Measurements from ENCODE around the gene CDKN2AIP.
"Not testable (repeated sequence)": the region's sequence is repeated elsewhere in the genome, so short reads cannot be mapped to it uniquely, and the experiment has no call there.

The CDKN2AIP gene

DNA sequence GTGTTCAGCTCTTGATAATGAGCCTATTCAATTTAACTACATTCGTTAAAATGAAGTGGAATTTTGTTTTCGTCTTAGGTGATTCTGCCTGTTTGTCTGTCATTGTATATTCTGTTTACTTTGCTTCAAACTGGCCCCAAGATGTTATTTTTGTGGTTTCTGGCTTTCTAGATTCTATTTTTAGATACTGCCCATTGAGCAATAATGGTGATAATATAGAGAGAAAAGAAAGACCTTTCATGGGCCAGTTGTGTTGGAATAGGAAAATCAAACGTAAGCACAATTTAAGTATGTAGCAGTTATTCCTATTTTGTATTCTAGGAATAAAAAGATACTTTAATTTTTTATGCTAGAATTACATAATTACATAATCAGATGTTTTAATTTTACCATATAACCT lies 4.0 kb downstream of the CDKN2AIP start:
- no peak for DNase-seq (ENCODE audit: low read depth, low spot score)

DNA sequence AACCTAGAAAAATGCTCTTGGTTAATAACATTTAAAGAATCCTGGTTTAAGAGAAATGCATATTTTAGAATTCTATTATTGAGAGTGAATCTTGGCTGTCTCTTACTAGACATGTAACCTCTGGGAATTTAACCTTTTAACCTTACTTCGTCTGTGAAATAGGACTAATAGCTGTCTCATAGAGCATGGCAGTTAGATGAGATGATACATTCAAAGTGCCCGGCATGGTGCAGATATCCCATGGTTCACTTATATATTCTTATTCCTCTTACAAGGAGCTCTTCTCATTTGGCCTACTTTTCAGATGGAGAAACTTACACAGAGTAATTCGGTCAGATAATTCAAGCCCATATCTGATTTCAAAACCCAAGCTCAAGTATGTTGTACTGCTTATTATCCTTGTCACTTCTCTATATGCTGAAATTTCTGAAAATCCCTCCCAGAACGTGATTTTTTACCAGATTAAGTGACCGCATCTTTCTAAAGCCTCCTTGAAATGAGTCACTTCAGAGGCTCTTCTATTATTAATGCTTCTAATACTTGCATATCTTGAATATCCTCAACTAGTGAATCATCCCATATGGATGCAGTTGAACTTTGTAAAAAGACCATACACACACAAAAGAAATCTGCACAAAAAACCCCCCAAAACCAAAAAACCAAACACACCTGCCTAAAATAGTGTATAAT lies 4.9 kb downstream of the CDKN2AIP start:
- DNase-seq (ENCODE audit: low read depth, low spot score): no peak

DNA sequence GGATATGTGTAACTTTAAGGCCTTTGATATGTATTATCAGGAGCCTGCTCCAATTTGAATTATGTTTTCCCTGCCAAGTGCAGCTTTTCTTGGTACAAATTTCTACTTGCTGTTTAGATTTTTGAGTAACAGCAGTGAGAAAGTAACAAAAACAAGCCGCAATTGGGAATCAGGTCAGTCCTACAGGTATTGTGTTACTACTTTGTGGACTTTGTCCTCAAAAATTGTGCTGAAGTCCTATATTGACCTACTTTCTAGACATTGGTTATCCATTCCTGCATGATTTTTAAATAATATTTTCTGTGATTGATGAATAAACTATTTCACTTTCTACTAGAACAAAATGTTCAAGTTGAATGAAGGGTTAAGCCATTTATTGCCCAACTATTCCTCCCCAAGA lies 5.7 kb downstream of the CDKN2AIP start:
- no peak for DNase-seq (ENCODE audit: low read depth, low spot score)

- DNase-seq (ENCODE audit: low read depth, low spot score): no peak
These were observed 11.2 kb downstream of the CDKN2AIP start for GRCh38 chr4:183455431-183456195.

- DNase-seq (ENCODE audit: low read depth, low spot score): no peak
These were observed 13.6 kb downstream of the CDKN2AIP start for GRCh38 chr4:183458005-183458404.

GRCh38 chr4:183463903-183464619 lies 19.6 kb downstream of the CDKN2AIP start:
- DNase-seq (ENCODE audit: low read depth, low spot score): not testable (repeated sequence)

DNA sequence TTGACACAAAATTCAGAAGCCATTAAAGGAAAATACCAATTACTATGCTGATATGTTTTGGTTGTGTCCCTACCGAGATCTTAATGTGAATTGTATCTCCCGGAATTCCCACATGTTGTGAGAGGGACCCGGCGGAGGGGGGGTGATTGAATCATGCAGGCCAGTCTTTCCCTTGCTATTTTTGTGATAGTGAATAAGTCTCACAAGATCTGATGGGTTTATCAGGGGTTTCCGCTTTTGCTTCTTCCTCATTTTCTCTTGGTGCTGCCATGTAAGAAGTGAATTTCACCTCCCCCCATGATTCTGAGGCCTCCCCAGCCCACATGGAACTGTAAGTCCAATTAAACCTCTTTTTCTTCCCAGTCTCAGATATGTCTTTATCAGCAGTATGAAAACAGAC lies 21.4 kb downstream of the CDKN2AIP start:
- not testable (repeated sequence) for DNase-seq (ENCODE audit: low read depth, low spot score)

DNA sequence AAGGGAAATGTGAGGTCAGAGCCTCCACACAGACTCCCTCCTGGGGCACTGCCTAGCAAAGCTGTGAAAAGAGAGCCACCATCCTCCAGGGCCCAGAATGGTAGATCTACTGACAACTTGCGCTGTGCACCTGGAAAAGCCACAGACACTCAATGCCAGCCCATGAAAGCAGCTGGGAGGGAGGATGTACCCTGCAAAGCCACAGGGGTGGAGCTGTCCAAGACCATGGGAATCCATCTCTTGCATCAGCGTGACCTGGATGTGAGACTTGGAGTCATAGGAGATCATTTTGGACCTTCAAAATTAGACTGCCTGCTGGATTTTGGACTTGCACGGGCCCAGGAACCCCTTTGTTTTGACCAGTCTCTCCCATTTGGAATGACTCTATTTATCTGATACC lies 22.8 kb downstream of the CDKN2AIP start:
- no peak for DNase-seq (ENCODE audit: low read depth, low spot score)

DNA sequence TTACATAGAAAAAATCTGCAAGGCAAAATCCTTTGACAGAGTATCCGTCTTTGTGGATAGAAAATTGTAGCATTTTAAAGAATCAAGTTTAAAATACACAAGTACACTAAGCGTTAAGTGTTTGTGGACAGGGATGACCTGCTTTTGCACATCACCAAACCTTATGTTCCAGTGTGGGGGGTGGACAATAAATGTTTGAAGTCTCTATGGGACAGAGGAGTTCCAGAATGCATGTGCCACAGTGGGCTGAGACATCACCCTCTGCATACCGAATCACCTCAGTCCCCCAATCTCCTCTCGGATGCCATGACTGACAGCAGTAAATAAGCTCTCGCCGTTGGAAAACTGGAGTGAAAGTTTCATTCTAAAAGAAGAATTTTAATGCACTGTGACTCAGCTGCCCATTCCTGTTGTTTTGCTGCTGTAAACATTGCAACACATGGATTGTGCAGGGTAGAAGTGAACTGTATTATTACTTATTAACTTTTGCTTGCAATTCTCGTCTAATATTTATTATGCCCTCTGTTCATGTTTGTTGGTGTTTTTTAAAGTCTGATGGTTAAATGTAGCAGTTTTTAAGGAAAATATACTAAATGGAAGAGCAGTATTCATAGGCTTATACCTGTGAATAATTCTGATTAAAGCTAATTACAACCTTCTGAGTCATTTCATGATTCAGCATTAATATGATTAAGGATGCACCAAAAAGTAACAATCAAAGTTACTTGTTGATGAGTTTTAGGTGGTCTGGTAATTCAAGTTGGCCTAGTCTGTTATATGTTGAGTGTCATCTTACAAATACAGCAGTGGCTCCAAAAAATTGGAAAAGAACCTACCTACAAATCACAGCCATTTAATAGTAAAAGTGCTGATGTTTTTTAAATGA lies 24.0 kb downstream of the CDKN2AIP start:
- no peak for DNase-seq (ENCODE audit: low read depth, low spot score)

DNA sequence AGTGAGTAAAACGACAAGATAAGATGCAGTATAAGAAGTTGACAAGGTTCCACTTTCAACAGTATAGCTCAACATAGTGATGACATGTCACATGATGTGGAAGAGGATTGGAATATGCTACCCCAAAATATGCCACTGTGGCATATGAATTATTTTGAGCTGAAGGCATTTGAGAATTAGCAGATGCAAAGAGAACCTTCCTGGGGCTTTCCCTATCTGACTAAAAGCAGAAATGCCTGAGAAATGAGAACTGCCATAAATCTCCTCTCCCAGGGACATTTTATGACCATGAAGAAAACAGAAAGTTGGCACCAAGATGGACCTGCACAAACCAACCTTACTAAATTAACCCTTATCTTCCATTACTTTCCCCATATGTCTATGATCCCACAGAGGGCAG lies 24.8 kb downstream of the CDKN2AIP start:
- DNase-seq (ENCODE audit: low read depth, low spot score): no peak

DNA sequence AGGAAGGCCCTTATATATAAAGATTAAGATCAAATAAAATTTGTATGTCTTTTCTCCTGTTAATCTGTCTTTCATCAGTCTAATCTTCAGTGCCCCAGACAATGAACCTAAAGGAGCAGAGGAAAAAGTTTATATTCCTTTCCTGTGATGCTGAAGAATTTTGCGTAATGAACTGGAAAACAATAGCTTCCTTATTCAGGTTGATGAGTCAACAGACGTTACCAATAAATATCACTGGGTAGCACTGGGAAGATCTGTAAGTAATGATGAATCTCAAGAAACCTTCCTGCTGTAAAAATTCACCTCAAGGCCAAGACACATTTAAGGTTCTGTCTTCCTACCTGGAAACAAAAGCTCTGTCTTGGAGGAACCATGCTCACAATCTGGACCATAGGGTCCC lies 25.5 kb downstream of the CDKN2AIP start:
- no peak for DNase-seq (ENCODE audit: low read depth, low spot score)

DNA sequence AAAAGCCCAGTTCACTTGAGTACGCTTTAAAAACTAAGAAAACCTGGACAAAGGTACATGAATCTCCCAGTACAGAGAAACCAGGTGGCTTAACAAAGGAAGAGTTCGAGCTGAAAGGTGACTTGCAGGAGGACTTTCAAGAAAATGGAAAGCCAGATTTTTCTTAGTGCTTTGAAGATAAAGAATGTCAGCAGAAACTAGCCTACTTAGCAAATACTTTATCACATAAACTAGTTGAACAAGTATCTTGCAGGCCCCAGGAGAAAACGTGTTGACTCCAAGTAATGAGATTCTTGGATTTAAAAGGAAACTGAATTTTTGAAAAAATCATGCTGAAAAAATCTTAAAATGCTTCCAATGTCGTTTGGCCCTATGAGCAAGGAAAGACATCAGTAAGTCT lies 26.4 kb downstream of the CDKN2AIP start:
- no peak for DNase-seq (ENCODE audit: low read depth, low spot score)

DNA sequence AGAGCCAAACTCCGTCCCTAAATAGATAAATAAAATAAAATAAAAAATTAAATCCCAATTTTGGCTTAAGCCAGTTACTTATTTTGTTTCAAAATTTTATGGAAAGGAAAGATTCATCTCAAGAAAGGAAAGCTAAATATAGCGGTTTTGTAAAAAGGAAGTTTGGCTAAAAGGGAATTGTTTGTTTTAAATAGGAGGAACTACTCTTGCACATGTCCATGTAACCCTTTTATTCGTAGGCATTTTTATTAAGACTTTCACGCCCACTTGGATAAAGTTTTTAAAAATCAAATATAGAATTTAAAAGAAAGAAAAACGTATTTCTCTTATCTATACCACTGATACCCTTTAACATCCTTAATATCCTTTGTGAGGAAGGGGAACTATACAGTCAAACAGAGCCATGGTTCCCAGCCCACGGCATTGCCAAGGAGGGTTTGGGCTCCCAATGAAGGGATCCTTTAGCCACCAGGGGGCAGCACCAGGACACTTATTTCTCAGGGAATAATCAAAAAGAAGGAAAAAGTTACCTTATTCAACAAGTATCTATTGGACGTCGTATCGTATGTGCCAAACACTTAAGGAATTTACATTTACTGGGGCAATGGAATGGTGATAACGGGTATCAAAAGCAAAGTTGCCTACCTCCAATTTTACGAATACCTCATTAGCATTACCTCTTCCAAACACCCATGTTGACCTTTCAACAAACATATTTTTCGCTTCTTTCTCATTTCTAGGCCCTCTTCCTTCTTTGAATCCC lies 27.7 kb downstream of the CDKN2AIP start:
- DNase-seq (ENCODE audit: low read depth, low spot score): peak; percentile 67

- no peak for DNase-seq (ENCODE audit: low read depth, low spot score)
These were observed 33.7 kb downstream of the CDKN2AIP start for GRCh38 chr4:183478123-183478522.

DNA sequence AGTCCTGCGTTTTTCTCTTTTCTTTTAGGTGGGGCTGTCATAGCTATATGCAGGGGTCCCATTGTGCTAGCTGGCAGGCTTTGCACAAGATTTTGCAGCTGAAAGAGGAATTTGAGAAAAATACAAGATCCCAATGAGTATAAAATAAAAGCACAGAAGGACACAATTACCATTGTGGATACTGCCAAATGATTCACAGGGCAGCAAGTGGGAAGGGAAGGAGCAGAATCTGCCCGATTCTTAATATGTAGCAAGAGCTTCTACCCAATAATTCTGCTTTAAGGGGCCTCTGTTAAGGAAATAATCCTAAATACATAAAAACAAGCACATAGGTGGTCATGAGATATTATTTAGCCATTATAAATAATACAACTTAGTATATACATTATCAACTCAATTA lies 34.5 kb downstream of the CDKN2AIP start:
- DNase-seq (ENCODE audit: low read depth, low spot score): no peak

DNA sequence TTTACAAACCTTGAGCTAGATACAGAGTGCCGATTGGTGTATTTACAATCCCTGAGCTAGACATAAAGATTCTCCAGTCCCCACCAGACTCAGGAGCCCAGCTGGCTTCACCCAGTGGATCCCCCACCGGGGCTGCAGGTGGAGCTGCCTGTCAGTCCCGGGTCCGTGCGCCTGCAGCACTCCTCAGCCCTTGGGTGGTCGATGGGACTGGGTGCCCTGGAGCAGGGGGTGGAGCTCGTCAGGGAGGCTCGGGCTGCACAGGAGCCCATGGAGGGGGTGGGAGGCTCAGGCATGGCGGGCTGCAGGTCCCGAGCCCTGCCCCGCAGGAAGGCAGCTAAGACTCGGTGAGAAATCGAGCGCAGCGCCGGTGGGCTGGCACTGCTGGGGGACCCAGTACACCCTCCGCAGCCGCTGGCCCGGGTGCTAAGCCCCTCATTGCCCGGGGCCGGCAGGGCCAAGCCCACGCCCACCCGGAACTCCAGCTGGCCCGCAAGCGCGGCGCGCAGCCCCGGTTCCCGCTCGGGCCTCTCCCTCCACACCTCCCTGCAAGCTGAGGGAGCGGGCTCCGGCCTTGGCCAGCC lies 38.2 kb downstream of the CDKN2AIP start:
- not testable (repeated sequence) for DNase-seq (ENCODE audit: low read depth, low spot score)

DNA sequence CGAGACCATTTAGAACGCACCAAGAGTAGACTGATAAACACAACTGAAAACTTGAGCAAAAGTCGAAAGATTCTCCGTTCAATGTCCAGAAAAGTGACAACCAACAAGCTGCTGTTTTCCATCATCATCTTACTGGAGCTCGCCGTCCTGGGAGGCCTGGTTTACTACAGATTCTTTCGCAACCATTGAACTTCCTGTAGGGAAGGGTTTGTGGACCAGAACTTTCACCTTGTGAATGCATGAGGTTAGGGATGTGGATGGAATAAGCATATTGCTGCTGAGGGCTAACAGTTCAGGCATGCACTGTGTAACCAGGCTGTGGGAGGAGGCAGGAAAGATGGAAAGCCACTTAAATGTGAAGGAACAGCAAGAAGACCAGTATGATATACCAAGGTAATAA lies 39.6 kb downstream of the CDKN2AIP start:
- DNase-seq (ENCODE audit: low read depth, low spot score): no peak

GRCh38 chr4:183485411-183486160 lies 41.1 kb downstream of the CDKN2AIP start:
- no peak for DNase-seq (ENCODE audit: low read depth, low spot score)

DNA sequence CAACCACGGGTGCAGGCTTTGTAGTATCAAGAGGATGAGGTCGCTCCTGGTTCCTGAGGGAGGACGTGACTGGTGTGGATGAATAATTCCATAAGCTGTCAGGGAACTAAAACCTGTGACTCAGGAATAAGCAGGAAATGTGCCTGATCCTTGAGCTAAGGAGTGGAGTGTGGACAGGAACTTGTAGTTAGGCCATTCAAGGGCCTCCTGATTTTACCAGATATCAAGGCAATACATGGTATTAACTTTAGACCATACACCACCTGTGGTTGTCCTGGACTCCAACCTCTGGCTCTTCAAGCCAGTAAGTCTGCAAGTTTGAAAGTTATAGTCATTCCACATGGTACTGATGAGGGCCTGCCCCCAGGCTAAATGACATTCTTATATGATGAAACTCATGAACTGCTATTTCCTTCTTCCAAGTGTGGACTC lies 48.4 kb downstream of the CDKN2AIP start:
- no peak for DNase-seq (ENCODE audit: low read depth, low spot score)

GRCh38 chr4:183493246-183493645 lies 48.8 kb downstream of the CDKN2AIP start:
- no peak for DNase-seq (ENCODE audit: low read depth, low spot score)

All from activated CD4-positive, CD25-positive, alpha-beta regulatory T cell treated with anti-CD3 and anti-CD28 coated beads, Interleukin-2, amount 50 U/mL, for 16 hours (primary cell).